Measurements from ENCODE around the gene CYP21A2.
"Not testable (repeated sequence)": the region's sequence is repeated elsewhere in the genome, so short reads cannot be mapped to it uniquely, and the experiment has no call there.

Gene CYP21A2

GRCh38 chr6:32039321-32040274, 1.4 kb downstream of the CYP21A2 start:
- no CpG with 5 or more reads among the region's 24 CpGs for WGBS (ENCODE audit: extremely low coverage, insufficient coverage, insufficient read length)

GRCh38 chr6:32040299-32041049, 2.3 kb downstream of the CYP21A2 start:
- DNase-seq; H4K12ac ChIP-seq (ENCODE audit: low read depth, low read length); H3K4me1 ChIP-seq (ENCODE audit: control insufficient read depth in 1 of 2, insufficient read depth in 2 of 2, low read length in 2 of 2); H3K9me3 ChIP-seq (ENCODE audit: insufficient read depth, low read depth, low read length); H3K27me3 ChIP-seq (ENCODE audit: insufficient read depth, low read length); H2BK12ac ChIP-seq (ENCODE audit: low read length); H4K8ac ChIP-seq (ENCODE audit: low read depth, low read length); H3K79me2 ChIP-seq (ENCODE audit: control insufficient read depth, insufficient read depth, low read length, poor library complexity); H3K4me2 ChIP-seq (ENCODE audit: low read length); H3K18ac ChIP-seq (ENCODE audit: low read length); H3K23ac ChIP-seq (ENCODE audit: low read length); H2BK120ac ChIP-seq (ENCODE audit: insufficient read depth, low read length, poor library complexity); H3K79me1 ChIP-seq (ENCODE audit: low read length); H3K14ac ChIP-seq (ENCODE audit: low read length); H2AK5ac ChIP-seq (ENCODE audit: low read length); H3K36me3 ChIP-seq (ENCODE audit: control insufficient read depth in 1 of 2, insufficient read depth in 2 of 2, low read length in 2 of 2); H4K91ac ChIP-seq (ENCODE audit: low read depth, low read length); H3K27ac ChIP-seq (ENCODE audit: low read depth, low read length); H3K9ac ChIP-seq (ENCODE audit: low read length); H3K4me3 ChIP-seq (ENCODE audit: low read depth, low read length); H2AFZ ChIP-seq (ENCODE audit: insufficient read depth, low read length, poor library complexity); H3K4ac ChIP-seq (ENCODE audit: low read depth, low read length); H2BK5ac ChIP-seq (ENCODE audit: low read depth, low read length, poor library complexity): not testable (repeated sequence)
- no CpG with 5 or more reads among the region's 43 CpGs for WGBS (ENCODE audit: extremely low coverage, insufficient coverage, insufficient read length)

More at GRCh38 chr6:32039321-32040274, 1.4 kb downstream of the CYP21A2 start:
- not testable (repeated sequence) for H2BK12ac ChIP-seq (ENCODE audit: low read length); H2BK120ac ChIP-seq (ENCODE audit: insufficient read depth, low read length, poor library complexity); H3K9me3 ChIP-seq (ENCODE audit: insufficient read depth, low read depth, low read length); H3K36me3 ChIP-seq (ENCODE audit: control insufficient read depth in 1 of 2, insufficient read depth in 2 of 2, low read length in 2 of 2); H3K4me3 ChIP-seq (ENCODE audit: low read depth, low read length); H3K27me3 ChIP-seq (ENCODE audit: insufficient read depth, low read length); H4K8ac ChIP-seq (ENCODE audit: low read depth, low read length); H2BK5ac ChIP-seq (ENCODE audit: low read depth, low read length, poor library complexity); H3K79me2 ChIP-seq (ENCODE audit: control insufficient read depth, insufficient read depth, low read length, poor library complexity); H4K91ac ChIP-seq (ENCODE audit: low read depth, low read length); H4K12ac ChIP-seq (ENCODE audit: low read depth, low read length); H3K4me1 ChIP-seq (ENCODE audit: control insufficient read depth in 1 of 2, insufficient read depth in 2 of 2, low read length in 2 of 2); H3K14ac ChIP-seq (ENCODE audit: low read length); H3K79me1 ChIP-seq (ENCODE audit: low read length); H3K23ac ChIP-seq (ENCODE audit: low read length); H3K4ac ChIP-seq (ENCODE audit: low read depth, low read length); H2AK5ac ChIP-seq (ENCODE audit: low read length); H3K18ac ChIP-seq (ENCODE audit: low read length); H3K27ac ChIP-seq (ENCODE audit: low read depth, low read length); DNase-seq; H3K9ac ChIP-seq (ENCODE audit: low read length); H2AFZ ChIP-seq (ENCODE audit: insufficient read depth, low read length, poor library complexity); H3K4me2 ChIP-seq (ENCODE audit: low read length)

- not testable (repeated sequence) for H3K18ac ChIP-seq (ENCODE audit: low read length); H3K36me3 ChIP-seq (ENCODE audit: control insufficient read depth in 1 of 2, insufficient read depth in 2 of 2, low read length in 2 of 2); H3K4me3 ChIP-seq (ENCODE audit: low read depth, low read length); H3K79me1 ChIP-seq (ENCODE audit: low read length); H3K4me2 ChIP-seq (ENCODE audit: low read length); H3K79me2 ChIP-seq (ENCODE audit: control insufficient read depth, insufficient read depth, low read length, poor library complexity); H2AK5ac ChIP-seq (ENCODE audit: low read length); H2BK12ac ChIP-seq (ENCODE audit: low read length); H3K14ac ChIP-seq (ENCODE audit: low read length); H3K4me1 ChIP-seq (ENCODE audit: control insufficient read depth in 1 of 2, insufficient read depth in 2 of 2, low read length in 2 of 2); H3K9me3 ChIP-seq (ENCODE audit: insufficient read depth, low read depth, low read length); H3K4ac ChIP-seq (ENCODE audit: low read depth, low read length); H2BK120ac ChIP-seq (ENCODE audit: insufficient read depth, low read length, poor library complexity); H4K12ac ChIP-seq (ENCODE audit: low read depth, low read length); DNase-seq; H3K27ac ChIP-seq (ENCODE audit: low read depth, low read length); H4K91ac ChIP-seq (ENCODE audit: low read depth, low read length); H3K27me3 ChIP-seq (ENCODE audit: insufficient read depth, low read length); H3K9ac ChIP-seq (ENCODE audit: low read length); H3K23ac ChIP-seq (ENCODE audit: low read length); H2BK5ac ChIP-seq (ENCODE audit: low read depth, low read length, poor library complexity); H2AFZ ChIP-seq (ENCODE audit: insufficient read depth, low read length, poor library complexity); H4K8ac ChIP-seq (ENCODE audit: low read depth, low read length)
- WGBS (ENCODE audit: extremely low coverage, insufficient coverage, insufficient read length): no CpG with 5 or more reads among the region's 13 CpGs
These were observed 2.8 kb downstream of the CYP21A2 start for GRCh38 chr6:32041050-32041321.

- not testable (repeated sequence) for H2AFZ ChIP-seq (ENCODE audit: insufficient read depth, low read length, poor library complexity); H2AK5ac ChIP-seq (ENCODE audit: low read length); H3K4me1 ChIP-seq (ENCODE audit: control insufficient read depth in 1 of 2, insufficient read depth in 2 of 2, low read length in 2 of 2); H2BK120ac ChIP-seq (ENCODE audit: insufficient read depth, low read length, poor library complexity); H3K27me3 ChIP-seq (ENCODE audit: insufficient read depth, low read length); H2BK12ac ChIP-seq (ENCODE audit: low read length); H4K8ac ChIP-seq (ENCODE audit: low read depth, low read length); H3K27ac ChIP-seq (ENCODE audit: low read depth, low read length); H3K79me2 ChIP-seq (ENCODE audit: control insufficient read depth, insufficient read depth, low read length, poor library complexity); H3K79me1 ChIP-seq (ENCODE audit: low read length); H3K36me3 ChIP-seq (ENCODE audit: control insufficient read depth in 1 of 2, insufficient read depth in 2 of 2, low read length in 2 of 2); H3K9ac ChIP-seq (ENCODE audit: low read length); H3K14ac ChIP-seq (ENCODE audit: low read length); H3K23ac ChIP-seq (ENCODE audit: low read length); H3K4ac ChIP-seq (ENCODE audit: low read depth, low read length); H4K12ac ChIP-seq (ENCODE audit: low read depth, low read length); H3K9me3 ChIP-seq (ENCODE audit: insufficient read depth, low read depth, low read length); H4K91ac ChIP-seq (ENCODE audit: low read depth, low read length); H3K4me3 ChIP-seq (ENCODE audit: low read depth, low read length); DNase-seq; H3K4me2 ChIP-seq (ENCODE audit: low read length); H3K18ac ChIP-seq (ENCODE audit: low read length); H2BK5ac ChIP-seq (ENCODE audit: low read depth, low read length, poor library complexity)
- WGBS (ENCODE audit: extremely low coverage, insufficient coverage, insufficient read length): no CpG with 5 or more reads among the region's 10 CpGs
These were observed 3.2 kb downstream of the CYP21A2 start for GRCh38 chr6:32041385-32041784.
